Neutrophil (primary cell): ENCODE results near the gene CCDC194.

ENCODE experiments used
- H3K27ac ChIP-seq: fragments of 200-600 bp; sonication (generic); 2 replicates; pipeline ENCODE4 v1.5.1; 2016; ENCODE audit warnings: mild to moderate bottlenecking, moderate library complexity
- H3K27me3 ChIP-seq: fragments of 200-600 bp; sonication (generic); 2 replicates; pipeline ENCODE4 v1.6.0; 2016; ENCODE audit warnings: mild to moderate bottlenecking
- H3K36me3 ChIP-seq: fragments of 200-600 bp; sonication (generic); 2 replicates; pipeline ENCODE4 v1.5.1; 2017
- H3K4me1 ChIP-seq, 2 experiments: fragments of 200-600 bp in 1 of 2; sonication (generic) in 1 of 2; 1 replicate in 1 of 2; 2 replicates in 1 of 2; pipeline versions ENCODE4 v1.5.1 to v1.6.1; 2013 to 2016; ENCODE audit warnings: low read depth in 1 of 2, low read length in 1 of 2, mild to moderate bottlenecking in 1 of 2, moderate library complexity in 1 of 2; ENCODE audit not compliant: control insufficient read depth in 1 of 2, insufficient read depth in 1 of 2
- H3K4me3 ChIP-seq, 2 experiments: fragments of 200-600 bp in 1 of 2; sonication (generic) in 1 of 2; 1 replicate in 1 of 2; 2 replicates in 1 of 2; pipeline ENCODE4 v1.5.1; 2013 to 2016; ENCODE audit warnings: low read depth in 1 of 2, low read length in 1 of 2, mild to moderate bottlenecking in 1 of 2, moderate library complexity in 1 of 2
- H3K9me3 ChIP-seq: fragments of 200-600 bp; sonication (generic); 2 replicates; pipeline ENCODE4 v1.5.1; 2016
- CTCF ChIP-seq: fragments of 200-600 bp; sonication (generic); IDR thresholded peaks from 2 replicates; pipeline ENCODE4 v1.5.1; 2016; ENCODE audit warnings: antibody characterized with exemption

Gene CCDC194

GRCh38 chr19:17405250-17406045, 11.5 kb upstream of the CCDC194 start, which contains the start of gene BST2:
TSS of gene BST2 (minus strand) at chr19:17405630. CDS start at chr19:17405575, 55 bp downstream.
- Histone ChIP-seq H3K4me1 (peaks cover 32 to 50% of the 10 kb centered on the region in 2 experiments), H3K36me3 (peaks cover 3% of the 10 kb centered on the region), H3K4me3 (peak within 1 kb of the TSS; percentile 60 to 70), H3K27ac (peak within 1 kb of the TSS; percentile 92), H3K9me3 (no peaks in the 10 kb centered on the region), H3K27me3 (no peaks in the 10 kb centered on the region)
- no peak for TF ChIP-seq CTCF

GRCh38 chr19:17404621-17405249, 10.7 kb upstream of the CCDC194 start:
- H3K9me3 ChIP-seq = no peaks in the 10 kb centered on the region
- H3K27me3 ChIP-seq = no peaks in the 10 kb centered on the region
- H3K36me3 ChIP-seq = peaks cover 8% of the 10 kb centered on the region
- H3K27ac ChIP-seq = peak overlapping the region; percentile 92
- no peak for TF ChIP-seq CTCF
- H3K4me3 ChIP-seq = peak overlapping the region; percentile 60 to 70
- peaks cover 32 to 50% of the 10 kb centered on the region in 2 experiments for H3K4me1 ChIP-seq

- peak overlapping the region; percentile 92 for H3K27ac ChIP-seq
- H3K9me3 ChIP-seq = no peaks in the 10 kb centered on the region
These were observed 10.0 kb upstream of the CCDC194 start for GRCh38 chr19:17404015-17404414.

GRCh38 chr19:17402982-17403855, 9.2 kb upstream of the CCDC194 start:
- peak overlapping the region in 1 of 2 experiments; percentile 70 for H3K4me3 ChIP-seq
- no peak for TF ChIP-seq CTCF
- H3K9me3 ChIP-seq = no peaks in the 10 kb centered on the region
- H3K36me3 ChIP-seq = peaks cover 8% of the 10 kb centered on the region
- peaks cover 32 to 48% of the 10 kb centered on the region in 2 experiments for H3K4me1 ChIP-seq
- no peaks in the 10 kb centered on the region for H3K27me3 ChIP-seq
- peak overlapping the region; percentile 20 for H3K27ac ChIP-seq

More at GRCh38 chr19:17404015-17404414, 10.0 kb upstream of the CCDC194 start:
- peaks cover 32 to 50% of the 10 kb centered on the region in 2 experiments for H3K4me1 ChIP-seq
- TF ChIP-seq CTCF = no peak
- H3K27me3 ChIP-seq = no peaks in the 10 kb centered on the region
- peaks cover 8% of the 10 kb centered on the region for H3K36me3 ChIP-seq
- peak overlapping the region in 1 of 2 experiments; percentile 70 for H3K4me3 ChIP-seq

- TF ChIP-seq CTCF = no peak
- Histone ChIP-seq H3K4me3 (no peak overlapping the region), H3K36me3 (peaks cover 16% of the 10 kb centered on the region), H3K27me3 (no peaks in the 10 kb centered on the region), H3K27ac (no peak overlapping the region), H3K9me3 (no peaks in the 10 kb centered on the region), H3K4me1 (peaks cover 23 to 33% of the 10 kb centered on the region in 2 experiments)
These were observed 7.6 kb upstream of the CCDC194 start for GRCh38 chr19:17401628-17402027.
